GM19240 (cell line): ENCODE data around the gene ULBP1.
A peak's percentile ranks its signal among the peaks of the same experiment; 100 is the strongest.
"Not testable (repeated sequence)": the region's sequence is repeated elsewhere in the genome, so short reads cannot be mapped to it uniquely, and the experiment has no call there.

Source experiments
- DNase-seq: peaks from one replicate; pipeline ENCODE4 v3.0.0; 2011; ENCODE audit warnings: low spot score; ENCODE audit not compliant: insufficient read length

ULBP1 gene

GRCh38 chr6:150004783-150005717 lies 41.3 kb downstream of the ULBP1 start:
- peak; percentile 68 for DNase-seq

DNA sequence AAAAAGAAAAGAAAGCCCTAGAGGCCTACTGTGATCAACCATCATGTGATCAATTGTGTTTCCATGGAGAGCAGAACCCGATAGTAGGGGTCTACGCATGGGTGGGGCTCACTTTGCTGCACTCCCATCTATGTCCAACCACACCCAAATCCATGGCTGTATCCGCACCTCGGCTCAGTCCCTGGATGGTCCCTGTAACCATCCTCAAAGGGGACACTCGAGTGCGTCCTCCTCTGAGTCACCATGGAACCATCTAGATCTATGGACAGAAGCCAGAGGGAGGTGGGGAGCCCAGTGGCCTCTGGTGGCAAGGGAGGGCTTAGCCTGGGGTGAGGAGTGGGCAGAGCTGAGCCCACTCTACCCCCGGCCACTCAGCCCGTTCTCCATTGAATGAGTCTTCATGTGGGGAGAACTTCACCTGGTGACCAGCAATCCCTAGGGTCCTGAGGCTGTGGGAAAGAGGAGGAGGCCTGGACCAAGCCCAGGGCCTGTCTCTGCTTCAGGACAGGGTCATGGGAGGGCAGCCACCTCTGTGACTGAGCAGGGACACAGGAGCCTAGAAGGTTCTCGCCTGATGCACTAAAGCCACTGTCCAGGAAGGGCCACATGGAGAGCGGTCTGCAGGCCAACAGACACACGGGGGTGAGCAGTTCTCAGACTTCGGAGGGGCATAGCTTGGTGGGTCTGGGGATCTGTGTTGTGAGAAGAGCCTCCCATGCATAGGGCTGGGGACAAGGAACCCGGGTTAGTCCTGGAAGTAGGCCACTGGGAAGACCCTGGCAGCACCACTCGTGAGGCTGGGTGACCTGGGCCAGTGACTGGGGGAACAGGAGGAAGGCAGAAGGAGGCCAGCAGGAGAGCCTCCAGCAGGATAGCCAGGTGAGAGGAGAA lies 42.3 kb downstream of the ULBP1 start:
- no peak for DNase-seq

DNA sequence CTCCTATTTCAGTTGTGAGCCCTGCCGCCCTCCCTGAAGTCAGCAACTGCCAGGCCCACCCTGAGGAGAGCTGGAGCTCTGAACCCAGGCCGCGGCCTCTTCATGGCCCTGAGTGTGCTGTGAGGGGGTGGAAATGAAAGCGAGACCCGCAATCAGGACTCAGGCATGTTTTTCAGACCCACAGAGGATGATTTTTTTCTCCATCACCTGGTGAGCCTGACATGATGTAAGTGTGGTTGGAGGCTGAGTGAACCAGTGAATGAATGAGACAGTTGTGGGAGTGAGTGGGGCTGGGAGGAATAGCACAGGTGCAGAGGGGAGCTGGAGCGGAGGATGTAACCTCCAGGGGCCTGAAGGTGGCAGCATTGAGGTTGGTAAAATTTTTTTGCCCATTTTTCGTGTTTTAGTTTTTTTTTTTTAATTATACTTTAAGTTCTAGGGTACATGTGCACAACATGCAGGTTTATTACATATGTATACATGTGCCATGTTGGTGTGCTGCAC lies 43.3 kb downstream of the ULBP1 start:
- DNase-seq = no peak

- DNase-seq = no peak
Measured at GRCh38 chr6:150008588-150008987, 44.8 kb downstream of the ULBP1 start.

GRCh38 chr6:150012846-150013784 lies 49.4 kb downstream of the ULBP1 start:
- DNase-seq = not testable (repeated sequence)

DNA sequence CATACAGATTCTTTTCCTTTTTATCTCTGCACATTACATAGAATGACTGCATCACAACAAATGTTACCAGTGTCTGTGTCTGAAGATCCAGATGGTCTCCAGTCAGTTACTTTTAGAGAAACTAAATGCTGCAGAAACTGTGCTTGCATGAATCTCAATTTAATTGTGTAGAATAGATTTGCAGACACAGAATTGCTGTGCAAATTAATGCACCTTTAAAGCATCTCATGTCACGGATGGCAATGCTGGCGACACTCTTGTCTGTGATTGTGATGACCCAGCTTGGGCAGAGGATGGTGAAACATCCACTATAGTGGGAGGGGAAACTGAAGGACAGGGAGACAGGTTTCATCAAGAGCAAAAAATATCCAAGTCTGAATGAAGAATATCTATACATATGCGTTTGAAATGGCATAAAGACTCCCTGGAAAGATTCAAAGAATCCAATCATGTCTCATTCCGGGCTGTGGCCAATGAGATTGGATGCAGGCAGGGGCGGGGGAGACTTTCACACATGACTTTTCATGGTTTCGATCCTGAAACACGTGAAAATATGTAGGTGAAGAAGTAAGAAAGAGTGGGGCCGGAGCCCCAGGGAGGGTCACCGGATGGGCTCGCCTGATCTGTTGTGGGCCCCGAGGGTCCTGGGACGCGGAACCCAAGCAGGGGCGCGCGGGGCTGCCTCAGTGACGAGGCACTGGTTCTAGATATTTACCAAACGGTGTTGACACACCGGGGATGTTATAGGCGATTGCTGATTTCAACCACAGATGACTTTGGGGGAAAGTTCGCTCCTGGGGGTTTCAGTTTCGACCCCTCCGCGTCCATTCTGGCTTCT lies 50.3 kb downstream of the ULBP1 start:
- DNase-seq = not testable (repeated sequence)

DNA sequence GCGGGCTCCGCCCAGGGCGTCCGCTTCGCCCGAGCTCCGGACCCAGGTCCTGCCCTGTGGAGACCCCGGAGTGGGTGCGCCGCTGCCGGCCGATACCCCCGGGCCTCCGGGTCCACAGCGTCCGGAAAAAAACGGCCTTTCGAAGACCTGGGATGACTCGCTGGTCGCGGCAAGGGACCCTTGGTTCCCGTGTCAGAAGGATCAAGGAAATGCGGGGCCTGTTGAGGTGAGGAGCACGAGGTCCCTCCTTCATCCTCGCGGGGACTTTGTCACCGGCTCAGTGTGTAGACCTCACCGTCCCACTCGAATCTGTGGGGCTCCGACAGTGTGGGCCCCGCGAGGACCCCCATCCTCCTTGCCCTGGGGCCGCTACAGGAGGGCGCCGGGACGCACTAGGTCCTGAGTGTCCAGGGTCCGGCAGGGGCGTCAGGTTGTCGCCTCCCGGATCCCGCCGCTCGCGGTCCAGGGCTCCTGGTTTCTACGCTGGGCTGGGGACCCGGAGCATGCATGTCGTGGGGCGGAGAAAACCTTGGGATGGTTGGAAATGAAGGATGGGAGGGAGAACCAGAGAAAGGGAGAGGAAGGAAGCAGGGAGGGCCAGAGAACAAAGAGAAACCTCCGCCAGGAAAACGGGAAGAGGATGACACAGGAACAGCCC lies 51.0 kb downstream of the ULBP1 start:
- DNase-seq = not testable (repeated sequence)

GRCh38 chr6:150015281-150016001 lies 51.7 kb downstream of the ULBP1 start:
- not testable (repeated sequence) for DNase-seq

- DNase-seq = no peak
Measured at GRCh38 chr6:150016324-150017185, 52.8 kb downstream of the ULBP1 start.

DNA sequence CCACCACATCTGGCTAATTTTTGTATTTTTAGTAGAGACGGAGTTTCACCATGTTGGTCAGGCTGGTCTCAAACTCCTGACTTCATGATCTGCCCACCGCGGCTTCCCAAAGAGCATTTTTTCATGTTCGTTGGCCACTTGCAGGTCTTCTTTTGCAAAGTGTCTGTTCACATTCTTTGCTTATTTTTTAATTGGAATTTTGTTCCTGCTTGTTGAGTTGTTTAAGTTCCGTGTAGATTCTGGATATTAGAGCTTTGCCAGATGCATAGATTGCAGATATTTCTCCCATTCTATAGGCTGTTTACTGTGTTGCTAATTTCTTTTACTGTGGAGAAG lies 53.4 kb downstream of the ULBP1 start:
- not testable (repeated sequence) for DNase-seq

DNA sequence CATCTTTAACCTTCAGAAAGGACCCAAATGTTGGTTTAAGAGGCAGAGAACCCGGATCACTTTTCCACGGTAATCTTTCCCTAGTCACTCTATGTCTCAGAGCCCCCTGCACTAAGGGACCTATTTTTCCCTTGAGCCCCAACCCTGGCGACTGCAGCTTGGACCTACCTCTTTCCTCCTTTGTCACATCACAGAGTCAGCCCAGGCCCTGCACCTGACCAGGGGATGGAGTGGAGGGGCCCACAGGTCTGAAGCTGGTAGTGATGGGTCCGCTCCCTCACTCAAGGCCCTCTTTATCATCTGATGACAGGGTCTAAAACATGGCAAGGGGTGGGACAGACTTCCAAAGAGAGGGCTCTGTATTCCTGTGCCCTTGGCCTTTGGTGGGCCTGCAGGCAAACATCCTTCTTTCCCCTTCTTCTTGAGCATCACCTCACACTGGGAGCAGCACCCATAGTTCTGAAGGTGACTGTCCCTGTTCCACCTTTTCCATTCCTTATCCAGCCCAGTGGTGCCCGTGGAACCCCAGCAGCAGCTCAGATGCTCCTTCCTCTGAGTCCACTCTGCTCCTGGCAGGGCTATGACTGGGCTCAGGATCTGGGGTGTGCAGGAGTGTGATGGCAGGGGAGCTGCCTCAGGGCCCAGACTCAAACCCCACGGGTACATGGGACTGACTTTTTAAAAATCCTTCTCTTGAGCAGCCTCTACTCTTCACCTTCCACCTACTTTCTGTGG lies 55.3 kb downstream of the ULBP1 start:
- no peak for DNase-seq

DNA sequence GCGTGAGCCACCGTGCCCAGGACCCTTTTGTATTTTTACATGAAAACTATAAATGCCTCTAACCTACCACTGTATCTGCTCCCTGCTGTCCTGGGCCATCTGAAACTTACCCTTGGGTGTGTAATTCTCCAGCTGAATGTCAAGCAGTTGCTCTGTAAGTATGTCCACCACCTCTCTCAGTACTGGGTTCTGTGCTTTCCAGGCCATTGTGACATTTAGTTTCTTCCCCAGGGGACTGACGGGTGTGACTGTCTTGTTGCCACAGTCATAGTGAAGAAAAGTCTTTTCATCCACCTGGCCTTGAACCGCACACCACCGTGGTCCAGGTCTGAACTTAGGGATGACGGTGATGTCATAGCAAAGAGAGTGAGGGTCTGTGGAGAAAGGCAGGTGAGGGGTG lies 58.1 kb downstream of the ULBP1 start:
- DNase-seq = not testable (repeated sequence)
